HFFc6 (cell line): ENCODE measurements around the gene STK31. TPM values are rescaled to one million over a fixed set of nuclear protein-coding genes. Genes with fewer than 3 reads are reported as not detected.
"Not testable (repeated sequence)": the region's sequence is repeated elsewhere in the genome, so short reads cannot be mapped to it uniquely, and the experiment has no call there.

ENCODE experiments used
- DNase-seq: peaks from one replicate; pipeline ENCODE4 v3.0.0-alpha.2; 2018
- H3K27ac Mint-ChIP-seq: 2 replicates; pipeline ENCODE4 v1.8.0; 2020; ENCODE audit warnings: mild to moderate bottlenecking, mixed read lengths
- H3K27me3 Mint-ChIP-seq: 2 replicates; pipeline ENCODE4 v1.8.0; 2021; ENCODE audit warnings: mild to moderate bottlenecking, moderate library complexity, mixed read lengths; ENCODE audit not compliant: insufficient read depth
- H3K36me3 Mint-ChIP-seq: 2 replicates; pipeline ENCODE4 v1.8.0; 2021; ENCODE audit warnings: low read depth, mixed read lengths
- H3K4me1 Mint-ChIP-seq: 2 replicates; pipeline ENCODE4 v1.8.0; 2020; ENCODE audit warnings: low read depth, mixed read lengths
- H3K4me3 Mint-ChIP-seq: 2 replicates; pipeline ENCODE4 v1.8.0; 2020; ENCODE audit warnings: mild to moderate bottlenecking, moderate library complexity, mixed read lengths
- H3K9me3 Mint-ChIP-seq: 2 replicates; pipeline ENCODE4 v1.8.0; 2020; ENCODE audit warnings: mild to moderate bottlenecking, mixed read lengths
- total RNA-seq, 6 experiments: library from RNA; stranded (reverse); fragmentation: NEBNext Ultra II Directional; extraction: Animal tissue kit (Norgen Biotek cat#: 25700); gene quantifications; 2 replicates in 1 of 6; 3 replicates in 5 of 6; pipeline ENCODE4 v1.2.3, GENCODE V29; 2021
- TF ChIP-seq, protein P1 (sequence below): fragments of 200-600 bp; sonication (generic); IDR thresholded peaks from 2 replicates; pipeline ENCODE4 v1.5.0; 2021; ENCODE audit warnings: antibody characterized with exemption, mild to moderate bottlenecking

Gene STK31
- total RNA-seq, 6 experiments from 2014 or later = not detected

DNA sequence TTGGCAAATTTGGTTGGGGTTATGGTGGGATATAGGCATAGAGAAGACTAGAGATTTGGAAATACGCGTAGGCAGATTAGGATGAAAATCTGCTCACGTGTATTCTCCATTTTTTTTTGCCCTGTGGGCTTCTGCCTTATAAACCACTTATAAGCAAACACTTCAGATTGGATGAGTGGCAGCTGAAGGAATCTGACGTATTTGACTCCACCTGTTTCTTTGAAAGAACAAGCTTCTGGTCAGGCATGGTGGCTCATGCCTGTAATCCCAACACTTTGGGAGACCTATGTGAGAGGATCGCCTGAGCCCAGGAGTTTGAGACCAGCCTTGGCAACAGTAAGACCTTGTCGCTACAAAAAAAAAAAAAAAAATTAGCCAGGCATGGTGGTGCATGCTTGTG is 5.1 kb downstream of the STK31 start:
- H3K27me3 Mint-ChIP-seq = peaks cover 2% of the 10 kb centered on the region
- H3K4me3 Mint-ChIP-seq = no peak overlapping the region
- H3K36me3 Mint-ChIP-seq = no peaks in the 10 kb centered on the region
- H3K27ac Mint-ChIP-seq = no peak overlapping the region
- TF ChIP-seq, protein P1, sequence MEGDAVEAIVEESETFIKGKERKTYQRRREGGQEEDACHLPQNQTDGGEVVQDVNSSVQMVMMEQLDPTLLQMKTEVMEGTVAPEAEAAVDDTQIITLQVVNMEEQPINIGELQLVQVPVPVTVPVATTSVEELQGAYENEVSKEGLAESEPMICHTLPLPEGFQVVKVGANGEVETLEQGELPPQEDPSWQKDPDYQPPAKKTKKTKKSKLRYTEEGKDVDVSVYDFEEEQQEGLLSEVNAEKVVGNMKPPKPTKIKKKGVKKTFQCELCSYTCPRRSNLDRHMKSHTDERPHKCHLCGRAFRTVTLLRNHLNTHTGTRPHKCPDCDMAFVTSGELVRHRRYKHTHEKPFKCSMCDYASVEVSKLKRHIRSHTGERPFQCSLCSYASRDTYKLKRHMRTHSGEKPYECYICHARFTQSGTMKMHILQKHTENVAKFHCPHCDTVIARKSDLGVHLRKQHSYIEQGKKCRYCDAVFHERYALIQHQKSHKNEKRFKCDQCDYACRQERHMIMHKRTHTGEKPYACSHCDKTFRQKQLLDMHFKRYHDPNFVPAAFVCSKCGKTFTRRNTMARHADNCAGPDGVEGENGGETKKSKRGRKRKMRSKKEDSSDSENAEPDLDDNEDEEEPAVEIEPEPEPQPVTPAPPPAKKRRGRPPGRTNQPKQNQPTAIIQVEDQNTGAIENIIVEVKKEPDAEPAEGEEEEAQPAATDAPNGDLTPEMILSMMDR = no peak
- H3K9me3 Mint-ChIP-seq = no peaks in the 10 kb centered on the region
- peaks cover 30% of the 10 kb centered on the region for H3K4me1 Mint-ChIP-seq
- DNase-seq = no peak

DNA sequence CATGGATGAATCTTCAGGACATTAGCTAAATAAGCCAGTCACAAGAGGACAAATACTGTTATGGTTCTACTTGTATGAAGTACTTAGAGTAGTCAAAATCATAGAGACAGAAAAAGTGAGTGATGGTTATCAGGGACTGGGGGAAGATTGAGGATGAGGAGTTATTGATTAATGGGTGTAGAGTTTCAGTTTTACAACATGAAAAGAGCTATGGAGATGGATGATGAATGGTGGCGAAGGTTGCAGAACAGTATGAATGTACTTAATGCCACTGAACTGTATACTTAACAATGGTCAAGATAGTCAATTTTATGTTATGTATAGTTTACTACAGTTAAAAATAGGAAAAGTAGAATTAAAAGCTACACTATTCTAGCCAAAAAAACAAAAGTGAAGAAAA is 7.8 kb downstream of the STK31 start:
- H3K36me3 Mint-ChIP-seq = no peaks in the 10 kb centered on the region
- H3K27me3 Mint-ChIP-seq = peaks cover 5% of the 10 kb centered on the region
- TF ChIP-seq, protein P1 = no peak
- no peak overlapping the region for H3K4me3 Mint-ChIP-seq
- no peaks in the 10 kb centered on the region for H3K9me3 Mint-ChIP-seq
- H3K4me1 Mint-ChIP-seq = peaks cover 20% of the 10 kb centered on the region
- no peak for DNase-seq
- no peak overlapping the region for H3K27ac Mint-ChIP-seq

GRCh38 chr7:23721456-23721855 is 11.4 kb downstream of the STK31 start:
- TF ChIP-seq, protein P1 = no peak
- no peak for DNase-seq
- Mint-ChIP-seq H3K27me3 (peaks cover 9% of the 10 kb centered on the region), H3K4me1 (no peaks in the 10 kb centered on the region), H3K9me3 (no peaks in the 10 kb centered on the region), H3K4me3 (no peak overlapping the region), H3K27ac (no peak overlapping the region), H3K36me3 (no peaks in the 10 kb centered on the region)

- not testable (repeated sequence) for H3K4me1 Mint-ChIP-seq, H3K27ac Mint-ChIP-seq, H3K9me3 Mint-ChIP-seq, H3K4me3 Mint-ChIP-seq, H3K27me3 Mint-ChIP-seq, H3K36me3 Mint-ChIP-seq, DNase-seq
Measured at GRCh38 chr7:23722587-23723216, 12.7 kb downstream of the STK31 start.

DNA sequence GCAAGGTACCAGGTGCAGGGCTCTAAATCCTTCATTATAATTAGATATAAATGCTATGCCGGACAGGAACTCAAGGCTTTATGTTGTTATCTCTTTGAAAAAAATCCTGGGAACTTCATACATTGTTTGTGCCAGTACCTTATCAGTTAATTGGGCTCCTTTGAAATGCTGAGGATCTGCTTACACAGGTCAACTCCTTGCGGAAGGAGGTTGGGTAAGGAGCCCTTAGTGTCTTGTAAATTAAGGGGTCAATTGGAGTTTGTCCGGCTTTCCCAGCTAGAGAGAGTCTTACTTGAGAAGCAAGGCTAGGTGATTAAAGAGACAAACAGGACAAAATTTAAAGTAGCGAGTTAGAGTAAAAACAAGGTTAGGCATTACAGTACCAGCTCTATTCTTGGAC is 14.1 kb downstream of the STK31 start:
- not testable (repeated sequence) for DNase-seq, H3K4me1 Mint-ChIP-seq, H3K27ac Mint-ChIP-seq

GRCh38 chr7:23742051-23742450 is 32.0 kb downstream of the STK31 start:
- DNase-seq = no peak
- TF ChIP-seq, protein P1 = no peak
- peaks cover 4% of the 10 kb centered on the region for H3K27me3 Mint-ChIP-seq
- no peak overlapping the region for H3K27ac Mint-ChIP-seq
- H3K4me3 Mint-ChIP-seq = no peak overlapping the region
- peaks cover 20% of the 10 kb centered on the region; the same call in 1 of the 2 replicates for H3K9me3 Mint-ChIP-seq
- no peaks in the 10 kb centered on the region for H3K36me3 Mint-ChIP-seq
- H3K4me1 Mint-ChIP-seq = no peaks in the 10 kb centered on the region

More for the DNA sequence above, 14.1 kb downstream of the STK31 start:
- H3K9me3 Mint-ChIP-seq, H3K27me3 Mint-ChIP-seq, H3K4me3 Mint-ChIP-seq, H3K36me3 Mint-ChIP-seq: not testable (repeated sequence)
